K562 (cell line): Measurements from ENCODE around the gene ZSCAN2. TPM values are rescaled to one million over a fixed set of nuclear protein-coding genes. Genes with fewer than 3 reads are reported as not detected.
A peak's percentile ranks its signal among the peaks of the same experiment; 100 is the strongest.
"Not testable (repeated sequence)": the region's sequence is repeated elsewhere in the genome, so short reads cannot be mapped to it uniquely, and the experiment has no call there.

ENCODE experiments used
- ATAC-seq: fragments of 200-7000 bp; cut with Tn5 transposase; 3 replicates; pipeline ENCODE4 v1.9.1; 2020; ENCODE audit warnings: moderate library complexity
- BruUV-seq: library from RNA; stranded (reverse); fragments of 400-500 nt; replicated peaks from 2 replicates; lab custom pipeline; 2021; lab: Mats Ljungman, UMichigan
- CTCF ChIA-PET: fragments of 300-600 bp; formaldehyde crosslinking; extraction: SDS; loops from one replicate; lab custom pipeline; 2021; ENCODE audit warnings: low intra/inter-chr PET ratio; lab: Yijun Ruan, JAX
- POLR2A ChIA-PET: fragments of 300-600, 350-650 bp; sonication (Branson Sonifier 250); formaldehyde crosslinking; extraction: SDS; loops from one replicate; lab custom pipeline; 2021; ENCODE audit warnings: antibody characterized with exemption, inconsistent platforms; lab: Yijun Ruan, JAX
- DNase-seq, 4 experiments: peaks; one replicate each; pipeline versions ENCODE4 v3.0.0 to v3.0.0-alpha.2; 2011 to 2018; ENCODE audit warnings: low spot score in 3 of 4, mixed read lengths in 3 of 4; ENCODE audit errors: extremely low read depth in 1 of 4
- FAIRE-seq: peaks from 2 replicates; lab custom pipeline; 2011; peaks lifted over from hg19 to GRCh38; lab: Jason Lieb, UNC
- H2AFZ ChIP-seq: 2 replicates; pipeline ENCODE4 v1.6.0; 2011; ENCODE audit warnings: low read depth, low read length, control low read depth, inconsistent platforms
- H3K27ac ChIP-seq: fragments of 200-600 bp; 3 replicates; pipeline ENCODE4 v1.8.0; 2011; ENCODE audit warnings: low read depth, mild to moderate bottlenecking, control low read depth, inconsistent platforms, low read length, moderate library complexity, mixed read lengths; ENCODE audit errors: extremely low read depth
- H3K27me3 ChIP-seq, 2 experiments: fragments of 300-600 bp in 1 of 2; 2 replicates in 1 of 2; 3 replicates in 1 of 2; pipeline versions ENCODE4 v1.6.0 to v1.8.0; 2011; ENCODE audit warnings: inconsistent platforms in 2 of 2, low read length in 2 of 2, mild to moderate bottlenecking in 1 of 2, mixed read lengths in 1 of 2, moderate library complexity in 1 of 2; ENCODE audit not compliant: control insufficient read depth in 2 of 2, insufficient read depth in 2 of 2
- H3K36me3 ChIP-seq: fragments of 300-600 bp; 3 replicates; pipeline ENCODE4 v1.8.0; 2011; ENCODE audit warnings: mild to moderate bottlenecking, low read length, inconsistent platforms; ENCODE audit not compliant: control insufficient read depth, insufficient read depth
- H3K4me1 ChIP-seq, 2 experiments: fragments of 200-600 bp in 1 of 2; replicated peaks in 1 of 2; 2 replicates in 1 of 2; 3 replicates in 1 of 2; pipeline versions ENCODE4 v1.5.1 to v1.8.0; 2011; ENCODE audit warnings: inconsistent platforms in 2 of 2, low read length in 2 of 2, mild to moderate bottlenecking in 1 of 2, mixed read lengths in 1 of 2, moderate library complexity in 1 of 2; ENCODE audit not compliant: control insufficient read depth in 2 of 2, insufficient read depth in 2 of 2
- H3K4me2 ChIP-seq: 2 replicates; pipeline ENCODE4 v1.6.1; 2011; ENCODE audit warnings: low read length, control low read depth, inconsistent platforms, mixed read lengths; ENCODE audit not compliant: insufficient read depth
- H3K4me3 ChIP-seq: fragments of 200-600 bp; sonication (generic), shearing (Covaris generic); 2 replicates; pipeline ENCODE4 v1.5.1; 2016; ENCODE audit warnings: control low read depth, inconsistent platforms
- H3K79me2 ChIP-seq: fragments of 200-600 bp; 3 replicates; pipeline ENCODE4 v1.8.0; 2011; ENCODE audit warnings: low read length, inconsistent platforms; ENCODE audit not compliant: control insufficient read depth, insufficient read depth
- H3K9ac ChIP-seq, 2 experiments: 2 replicates each; pipeline versions ENCODE4 v1.6.0 to v1.6.1; 2011; ENCODE audit warnings: low read depth in 2 of 2, low read length in 2 of 2, control low read depth in 1 of 2, inconsistent platforms in 1 of 2, mild to moderate bottlenecking in 1 of 2, mixed read lengths in 1 of 2; ENCODE audit not compliant: insufficient read depth in 1 of 2
- H3K9me1 ChIP-seq: one replicate; pipeline ENCODE4 v1.6.0; 2011; ENCODE audit warnings: inconsistent platforms, mild to moderate bottlenecking, low read length, moderate library complexity; ENCODE audit not compliant: control insufficient read depth, insufficient read depth
- H3K9me3 ChIP-seq: replicated peaks from 2 replicates; pipeline ENCODE4 v1.5.1; 2011; ENCODE audit warnings: low read depth, low read length, inconsistent platforms; ENCODE audit not compliant: control insufficient read depth, insufficient read depth
- H4K20me1 ChIP-seq: replicated peaks from 2 replicates; pipeline ENCODE4 v1.6.1; 2011; ENCODE audit warnings: low read length, inconsistent platforms, mixed read lengths; ENCODE audit not compliant: control insufficient read depth, insufficient read depth
- NFIC ChIP-seq: fragments of 450-650 bp; IDR thresholded peaks from 2 replicates; pipeline ENCODE4 v1.6.1; 2017; ENCODE audit warnings: mild to moderate bottlenecking, inconsistent platforms
- WGBS: fragments of 100-300 bp; shearing (Covaris generic); methylation state at CpG from one replicate; pipeline ENCODE4 v1.1.6; 2016; ENCODE audit warnings: low coverage, mixed read lengths; ENCODE audit not compliant: insufficient coverage; ENCODE audit errors: missing lambda C conversion rate; 5-methylcytosine and 5-hydroxymethylcytosine counted together
- in situ Hi-C: fragments of 300-500 bp; cut with MboI; formaldehyde crosslinking; loops from 4 replicates; pipeline ENCODE4 v1.15.0; 2018; ENCODE audit warnings: inconsistent platforms, mixed read lengths
- intact Hi-C: fragments of 100-400 bp; cut with micrococcal nuclease; formaldehyde crosslinking; loops from 2 replicates; pipeline ENCODE4 v1.14.2; 2022
- polyA plus RNA-seq, 8 experiments: library from polyadenylated mRNA; depleted of rRNA in 4 of 8; stranded (reverse) in 5 of 8; unstranded in 3 of 8; fragments of >200 nt; fragmentation: Nextera tagmentation in 2 of 8; fragmentation: Illumina TruSeq in 1 of 8; extraction: Ambion mirVana in 2 of 8; extraction: Trizol in 1 of 8; gene quantifications; 2 replicates each; pipeline versions ENCODE4 v1.2.1 to v1.2.3, GENCODE V29; 2011 to 2014; ENCODE audit warnings: inconsistent platforms in 1 of 8, missing spikeins in 1 of 8
- total RNA-seq, 7 experiments: library from RNA; depleted of rRNA in 6 of 7; stranded (reverse); fragments of >200 nt in 6 of 7; fragmentation: Illumina TruSeq in 2 of 7; extraction: Trizol in 2 of 7; gene quantifications; 2 replicates each; pipeline versions ENCODE4 v1.2.1 to v1.2.3, GENCODE V29; 2011 to 2021; ENCODE audit warnings: low replicate concordance in 1 of 7

The ZSCAN2 gene
- total and polyA plus RNA-seq, 9 of the 15 experiments (the other 6 are each of a cell fraction or from before 2014, with no cell fraction given): 1.7 to 14.2 (median 6.6) TPM

DNA sequence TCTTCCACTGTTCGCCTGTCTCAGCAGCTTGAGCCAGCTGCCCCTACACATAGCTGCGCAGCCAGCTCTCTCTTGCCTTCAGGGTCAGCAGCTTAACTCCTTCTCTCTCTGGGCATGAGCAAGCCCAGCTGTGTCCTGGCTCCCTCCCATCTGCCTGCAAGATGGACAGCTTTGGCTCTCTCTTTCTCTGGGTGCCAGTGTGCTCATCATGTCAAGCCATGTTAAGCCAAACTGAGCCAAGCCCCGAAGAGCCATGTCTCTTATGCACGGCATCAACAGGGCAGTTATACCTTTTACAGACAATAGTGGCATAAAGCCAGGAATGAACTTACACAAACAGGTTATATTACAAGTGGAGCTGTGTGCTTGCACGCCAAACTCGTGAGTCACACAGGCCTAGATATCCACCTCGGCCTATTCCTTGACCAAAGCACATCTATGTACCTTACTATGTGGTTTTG is 21.5 kb upstream of the ZSCAN2 start:
- H3K9me3 ChIP-seq, DNase-seq, H3K27ac ChIP-seq, intact Hi-C loops, H3K36me3 ChIP-seq, H3K4me2 ChIP-seq, H3K9me1 ChIP-seq, H3K27me3 ChIP-seq, H3K4me3 ChIP-seq, H3K79me2 ChIP-seq, CTCF ChIA-PET, H3K4me1 ChIP-seq, BruUV-seq, POLR2A ChIA-PET, H4K20me1 ChIP-seq: not testable (repeated sequence)
- Histone ChIP-seq H2AFZ (0 out of 2 replicates have a peak overlapping the region, but pooled peaks have one; percentile 32), H3K9ac (peak overlapping the region in 1 of 2 experiments; percentile 24; a peak in 1 of 4 replicates)
- ATAC-seq: peak; percentile 42
- TF ChIP-seq NFIC: 0 out of 2 replicates have a peak, but pooled peaks have one; percentile 15
- peak; percentile 74 for FAIRE-seq
- 68% methylated on average over 7 of the region's 7 CpGs for WGBS
- in situ Hi-C loops: loop anchor here (25.0 kb wide), 1 partner anchor 308 kb away; the partner anchor contains the start of gene SLC28A1

DNA sequence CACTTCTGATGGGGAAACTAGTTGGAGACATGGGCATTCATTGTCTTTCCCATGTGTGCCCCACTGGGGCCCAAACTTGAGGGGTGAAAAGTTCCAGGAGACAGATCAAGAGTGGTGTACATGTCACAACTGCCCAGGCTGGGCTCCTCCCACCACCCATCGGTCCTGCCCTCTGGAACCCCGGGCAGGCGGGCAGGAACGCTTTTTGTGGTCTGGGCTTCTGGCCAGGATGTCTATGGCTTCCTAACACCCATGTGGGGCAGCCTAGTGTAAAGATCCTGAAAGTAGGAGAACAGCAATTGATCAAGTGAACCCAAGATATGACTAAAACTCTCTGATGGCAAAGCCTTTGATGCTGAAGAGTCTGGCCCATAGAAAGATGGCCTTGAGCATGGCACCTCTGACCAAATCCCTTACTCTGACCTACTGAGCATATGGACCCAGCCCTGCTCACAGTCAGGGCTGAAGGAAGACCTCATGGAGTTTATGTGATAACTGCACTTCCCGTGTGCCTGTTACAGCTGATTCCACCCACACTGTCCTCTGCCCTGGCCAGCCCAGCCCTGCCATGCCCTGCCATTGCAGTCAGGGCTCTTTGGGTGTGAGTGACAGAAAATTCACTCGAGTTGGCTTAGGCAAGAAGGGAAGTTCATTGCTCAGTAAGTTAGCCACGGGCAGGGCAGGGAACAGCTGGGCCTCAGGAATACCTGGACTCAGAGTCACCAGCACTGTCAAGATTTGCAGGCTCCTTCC is 19.0 kb upstream of the ZSCAN2 start:
- H2AFZ ChIP-seq, H3K9me3 ChIP-seq, FAIRE-seq, H3K9ac ChIP-seq, H3K79me2 ChIP-seq, H3K27ac ChIP-seq, ATAC-seq, H4K20me1 ChIP-seq, BruUV-seq, H3K36me3 ChIP-seq, CTCF ChIA-PET, H3K4me2 ChIP-seq, DNase-seq, H3K4me3 ChIP-seq, POLR2A ChIA-PET, intact Hi-C loops, H3K9me1 ChIP-seq, H3K27me3 ChIP-seq, H3K4me1 ChIP-seq: not testable (repeated sequence)
- 33% methylated on average over 5 of the region's 7 CpGs for WGBS
- in situ Hi-C loops: loop anchor here (25.0 kb wide), 1 partner anchor 305 kb away; the partner anchor contains the start of gene SLC28A1
